Activated naive CD4-positive, alpha-beta T cell (primary cell): ENCODE results near the gene CTNNBL1.

Source experiments
- DNase-seq, 4 experiments: peaks; one replicate each; lab custom pipeline; 2025; lab: John Stamatoyannopoulos, UW

The CTNNBL1 gene

DNA sequence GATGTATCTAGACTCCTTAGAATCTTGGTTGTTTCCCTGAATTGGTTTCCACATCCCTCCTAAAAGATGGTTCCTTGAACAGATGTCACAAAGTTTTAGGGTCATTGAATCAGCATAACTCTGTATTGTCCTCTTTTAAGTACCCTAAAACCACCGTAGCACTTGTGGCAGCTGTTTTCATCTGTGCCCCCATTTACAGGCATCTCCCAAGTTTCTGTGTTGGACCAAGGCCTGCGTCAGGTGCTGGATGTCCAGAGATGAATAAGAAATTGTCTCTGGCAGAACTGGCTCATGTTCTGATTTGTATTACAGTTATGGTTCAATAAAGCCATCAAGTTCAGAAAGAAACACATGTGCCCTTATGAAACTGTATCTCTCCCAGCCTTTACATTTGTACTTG is 48.3 kb downstream of the CTNNBL1 start:
- DNase-seq = no peak

DNA sequence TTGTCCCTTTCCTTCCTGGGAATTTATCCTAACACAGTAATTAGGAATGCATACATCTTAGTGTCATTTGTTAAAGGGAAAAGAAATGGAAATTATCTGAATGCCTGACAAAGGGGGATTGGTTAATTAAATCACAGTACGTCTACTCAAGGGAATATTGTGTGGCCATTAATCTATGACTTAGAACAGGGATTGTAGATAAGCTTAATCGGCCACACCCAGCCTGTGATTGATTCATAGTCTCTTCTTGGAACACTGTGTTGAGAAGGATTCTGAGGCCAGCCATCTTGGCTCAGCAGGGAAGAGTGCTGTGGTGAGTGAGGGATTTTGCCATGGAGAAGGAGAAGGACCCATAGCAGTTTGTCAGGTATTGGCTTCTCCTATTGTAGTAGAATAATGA is 50.5 kb downstream of the CTNNBL1 start:
- DNase-seq = no peak

DNA sequence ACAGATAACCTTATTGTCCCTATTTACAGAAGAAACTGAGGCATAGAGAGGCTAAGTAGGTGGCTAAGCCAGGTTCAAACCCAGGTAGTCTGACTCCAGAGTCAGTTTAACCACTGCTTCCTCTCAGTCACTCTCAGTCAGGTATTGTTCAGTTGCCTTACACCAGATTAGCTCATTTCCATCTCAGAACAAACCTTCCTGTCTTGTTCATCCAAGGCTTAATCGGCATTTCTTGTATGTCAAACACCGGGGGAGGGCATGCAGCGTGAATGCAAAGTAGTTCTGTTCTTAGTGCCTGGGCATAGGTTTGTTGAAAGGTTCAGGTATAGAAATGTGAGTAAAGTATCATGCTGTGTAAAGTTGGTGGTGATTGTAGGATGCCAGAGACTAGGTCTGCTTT is 51.7 kb downstream of the CTNNBL1 start:
- no peak for DNase-seq

DNA sequence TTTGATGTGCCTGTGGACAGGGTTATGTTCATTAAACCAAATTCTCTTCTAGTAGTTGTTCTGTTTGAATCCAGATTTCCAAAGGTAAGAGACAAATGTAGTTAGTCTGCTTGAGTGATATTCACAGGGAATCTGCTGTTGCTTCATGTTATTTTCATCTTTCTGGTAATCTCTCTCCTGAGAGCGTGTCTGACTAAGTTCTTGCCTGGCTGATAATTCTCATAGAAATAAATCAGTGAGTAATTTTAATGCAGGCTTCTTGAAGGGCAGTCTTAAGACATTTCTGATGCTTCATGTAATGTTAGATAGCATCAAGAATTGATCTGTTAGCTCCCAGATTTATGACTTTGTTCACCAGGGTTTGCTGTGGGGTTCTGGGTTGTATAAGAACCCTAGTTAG is 54.2 kb downstream of the CTNNBL1 start:
- DNase-seq = no peak

DNA sequence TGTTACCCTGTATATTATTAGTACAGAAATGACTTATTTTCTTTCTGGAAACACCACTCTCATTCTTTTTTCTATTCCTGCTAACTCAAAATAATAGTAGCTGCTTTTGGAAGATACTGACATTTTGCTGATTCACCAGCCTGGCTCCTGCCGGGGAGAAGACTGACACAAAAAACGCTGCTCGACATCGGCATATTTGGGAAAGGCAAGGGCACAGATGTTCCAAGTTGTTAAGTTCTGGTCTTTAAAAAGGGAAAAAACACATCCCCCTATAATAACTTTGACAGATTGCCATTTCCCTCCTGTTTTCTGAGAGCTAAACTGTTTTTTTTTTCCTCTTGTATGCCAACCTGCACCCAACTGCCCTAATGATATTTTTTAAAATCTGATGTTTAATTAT is 55.4 kb downstream of the CTNNBL1 start:
- DNase-seq = no peak

DNA sequence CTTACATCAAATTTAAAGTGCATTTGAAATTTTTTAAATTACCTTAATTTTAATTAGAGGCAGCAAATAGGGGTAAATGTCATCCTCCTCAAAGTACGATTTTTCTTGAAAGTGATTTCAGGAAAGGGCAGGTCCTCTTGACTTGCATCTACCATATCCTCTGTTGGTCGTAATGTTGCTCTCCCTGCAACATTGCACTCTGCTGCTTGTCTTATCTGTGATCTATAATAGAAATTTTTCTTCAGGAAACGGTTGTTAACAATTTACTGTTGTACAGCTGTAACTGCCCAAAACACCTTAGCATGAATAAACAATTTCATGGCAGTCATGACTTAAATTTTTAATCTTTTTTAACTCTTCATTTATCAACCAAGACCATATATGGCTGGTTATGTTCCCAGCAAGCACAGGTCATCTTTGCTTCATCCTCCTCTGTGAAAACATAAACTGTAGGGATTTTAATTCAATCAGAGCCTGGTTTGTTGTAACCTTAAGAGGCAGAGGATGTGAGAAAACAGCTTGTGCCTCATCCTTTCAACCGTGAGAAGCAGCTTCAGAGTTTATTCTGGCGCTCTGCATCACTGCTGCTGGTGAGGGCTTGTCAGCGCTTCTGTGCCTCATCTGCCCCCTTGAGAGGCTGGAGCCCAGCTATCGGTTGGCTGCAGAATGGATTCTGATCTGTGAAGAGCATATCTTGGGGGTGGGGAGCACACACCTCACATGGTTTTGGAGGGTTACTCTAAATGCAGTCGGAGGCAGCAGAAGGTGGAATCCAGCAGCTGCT is 56.0 kb downstream of the CTNNBL1 start:
- no peak for DNase-seq

DNA sequence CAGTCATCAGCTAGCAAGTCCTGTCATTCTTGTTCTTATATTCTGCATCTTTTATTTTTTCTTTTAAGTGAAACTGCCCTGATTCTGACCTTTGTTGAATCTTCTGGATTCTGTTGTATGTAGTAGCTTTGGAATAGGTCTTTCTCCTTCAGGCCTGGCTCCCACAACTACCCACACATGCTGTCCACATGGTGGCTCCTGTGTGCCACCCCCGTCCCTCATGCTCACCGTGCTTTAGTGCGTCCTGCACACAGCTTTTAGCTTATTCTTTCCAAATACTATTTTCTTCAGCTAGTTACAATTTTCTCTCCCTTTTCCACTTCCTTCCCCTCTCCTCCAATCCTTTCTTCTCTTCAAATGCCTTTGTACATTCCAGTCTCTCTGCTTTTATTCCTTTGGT is 61.8 kb downstream of the CTNNBL1 start:
- DNase-seq = no peak

DNA sequence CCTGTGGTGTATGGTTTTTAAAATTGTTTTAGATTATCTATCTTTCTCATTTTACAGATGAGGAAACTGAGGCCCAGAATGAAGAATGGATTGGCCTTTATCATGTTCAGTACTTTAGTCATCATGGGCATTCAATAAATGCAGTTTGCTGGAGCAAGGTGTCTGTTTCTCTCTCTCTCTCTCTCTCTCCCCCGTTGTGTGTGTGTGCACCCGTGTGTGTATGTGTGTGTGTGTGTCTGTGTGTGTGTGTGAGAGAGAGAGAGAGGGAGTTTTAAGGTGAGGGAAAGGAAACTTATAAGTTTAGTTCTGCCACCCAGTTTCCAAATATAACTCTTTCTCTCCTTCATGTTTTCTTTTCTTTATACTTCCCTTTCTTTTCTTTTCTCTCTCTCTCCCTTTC is 62.4 kb downstream of the CTNNBL1 start:
- no peak for DNase-seq

DNA sequence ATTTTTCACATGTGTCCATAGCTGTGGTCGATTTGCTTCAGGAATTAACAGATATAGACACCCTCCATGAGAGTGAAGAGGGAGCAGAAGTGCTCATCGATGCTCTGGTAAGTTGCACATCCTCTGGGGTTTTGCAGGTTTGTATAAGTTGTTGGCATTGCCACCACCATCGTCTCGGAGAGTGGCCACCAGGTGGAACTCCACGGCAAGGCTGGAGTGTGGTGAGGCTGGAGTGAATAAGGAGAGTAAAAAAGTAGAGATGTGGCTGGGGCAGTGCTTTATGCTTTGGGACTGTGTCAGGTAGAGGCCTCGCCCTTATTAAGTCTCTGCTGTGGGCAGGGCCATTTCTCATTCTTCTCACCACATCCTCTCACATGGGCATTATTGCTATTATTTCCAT is 63.7 kb downstream of the CTNNBL1 start:
- DNase-seq = no peak

DNA sequence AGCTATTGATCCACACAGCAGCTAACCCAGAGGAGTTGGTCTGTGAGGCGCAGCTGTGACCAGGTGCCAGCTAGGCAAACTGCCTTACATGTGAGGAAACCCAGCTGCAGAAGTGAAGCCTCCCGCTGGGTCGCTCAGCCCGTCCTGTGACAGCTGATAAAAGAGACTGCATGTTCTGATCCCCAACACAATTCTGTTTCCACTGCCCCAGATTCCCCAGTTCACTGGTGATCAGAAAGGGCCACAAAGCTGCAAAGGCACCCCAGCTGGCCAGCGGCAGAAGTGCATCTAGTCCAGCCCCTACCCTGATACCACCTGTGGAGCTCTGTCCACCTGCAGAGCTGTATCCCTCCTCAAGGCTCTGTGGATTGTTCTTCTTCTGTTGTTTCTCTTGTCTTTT is 64.5 kb downstream of the CTNNBL1 start:
- no peak for DNase-seq

DNA sequence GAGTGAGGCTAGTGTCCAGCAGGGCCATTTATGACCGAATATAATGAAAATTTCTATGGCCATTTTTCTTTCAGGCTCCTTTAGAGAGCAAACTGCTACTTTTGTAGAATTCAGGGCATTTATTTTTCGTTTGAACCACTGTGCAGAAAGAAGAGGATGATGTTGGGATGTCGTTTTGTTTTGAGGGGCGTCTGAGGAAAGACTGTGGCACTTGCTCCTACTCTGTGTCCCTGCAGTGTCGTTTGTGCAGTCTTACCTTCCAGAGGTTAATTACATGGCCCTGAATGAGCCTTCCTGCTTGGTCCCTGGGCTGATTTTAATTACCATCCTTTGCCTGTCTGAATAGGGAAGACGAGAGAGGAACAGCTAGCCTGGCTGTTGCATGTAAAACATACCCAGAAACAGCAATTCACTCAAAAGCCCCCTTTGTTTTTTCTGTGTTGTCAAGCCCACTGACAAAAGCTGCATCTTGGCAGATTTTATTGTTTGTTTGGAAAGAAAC is 65.3 kb downstream of the CTNNBL1 start:
- DNase-seq = no peak

DNA sequence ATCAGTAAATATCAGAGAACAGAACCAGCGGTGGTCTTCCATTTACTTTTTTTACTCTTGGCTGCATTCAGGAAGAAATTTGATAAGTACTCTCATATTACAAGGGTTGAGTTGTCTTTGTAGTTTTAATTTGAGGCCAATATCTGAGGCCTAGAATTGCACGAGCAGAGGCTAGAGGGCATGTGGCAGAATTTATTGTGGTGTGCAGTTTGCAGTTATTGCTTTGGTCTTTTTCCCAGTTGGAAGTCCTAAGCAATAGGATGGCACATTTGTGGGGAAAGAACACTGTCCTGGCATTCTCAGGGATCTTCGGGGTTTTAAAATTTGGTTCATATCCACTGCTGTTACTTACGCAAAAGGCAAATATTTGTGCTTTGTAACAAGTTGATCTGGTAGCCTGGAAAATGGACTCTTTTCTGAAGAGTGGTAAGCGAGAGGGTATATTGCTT is 66.0 kb downstream of the CTNNBL1 start:
- DNase-seq = no peak

DNA sequence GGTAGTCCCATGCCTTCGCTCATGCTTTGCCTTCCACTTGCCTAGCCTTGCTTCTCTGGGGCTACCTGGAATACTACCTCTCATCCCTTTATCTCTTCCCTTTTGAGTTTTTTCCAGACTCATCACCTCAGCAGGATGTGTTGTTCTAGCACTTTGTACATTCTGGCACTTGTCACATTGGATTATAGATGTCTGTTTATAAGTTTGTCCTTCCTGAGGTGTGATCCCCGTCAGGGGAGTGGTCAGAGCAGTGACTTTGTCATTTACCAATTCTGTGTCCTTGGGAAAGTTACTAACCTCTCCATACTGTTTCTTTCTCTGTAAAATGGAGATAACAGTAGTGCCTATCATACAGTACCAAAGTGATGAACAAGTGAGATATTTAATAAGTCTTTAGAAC is 66.5 kb downstream of the CTNNBL1 start:
- DNase-seq = no peak

DNA sequence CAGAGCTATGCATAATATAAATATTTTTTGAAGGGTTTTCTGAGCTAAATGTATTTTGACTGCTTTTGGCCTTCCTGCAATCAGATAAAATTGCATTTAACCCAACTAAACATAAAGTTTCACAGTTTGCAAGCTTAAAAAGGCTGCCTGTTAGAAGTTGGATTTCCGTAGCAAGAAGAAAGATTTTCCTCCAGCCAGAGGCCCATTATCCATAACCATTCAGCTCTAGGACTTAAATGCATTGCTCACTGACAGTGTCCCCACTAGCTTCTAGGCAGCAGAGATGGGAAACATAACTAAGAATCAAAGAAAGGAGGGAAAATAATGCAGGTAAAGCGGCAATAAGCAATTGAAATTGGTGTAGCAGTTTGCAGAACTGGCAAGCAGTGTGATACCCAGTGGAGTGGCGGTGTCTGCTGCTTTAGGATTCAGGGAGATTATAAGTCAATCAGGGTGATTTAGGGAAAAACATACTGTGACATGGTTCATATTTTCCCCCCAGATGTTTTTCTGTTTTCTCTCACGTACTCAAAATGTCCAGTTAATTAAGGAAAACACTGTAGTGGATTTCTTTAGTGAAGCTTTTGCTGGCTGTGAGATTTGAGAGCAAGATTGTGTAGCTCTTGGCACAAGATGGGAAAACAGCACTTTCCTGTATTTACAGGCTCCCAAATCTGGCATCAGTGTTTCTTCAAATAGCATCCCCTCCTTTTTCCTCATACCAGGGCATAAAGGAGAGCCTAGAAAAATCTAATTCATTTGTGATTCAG is 69.1 kb downstream of the CTNNBL1 start:
- DNase-seq = no peak

DNA sequence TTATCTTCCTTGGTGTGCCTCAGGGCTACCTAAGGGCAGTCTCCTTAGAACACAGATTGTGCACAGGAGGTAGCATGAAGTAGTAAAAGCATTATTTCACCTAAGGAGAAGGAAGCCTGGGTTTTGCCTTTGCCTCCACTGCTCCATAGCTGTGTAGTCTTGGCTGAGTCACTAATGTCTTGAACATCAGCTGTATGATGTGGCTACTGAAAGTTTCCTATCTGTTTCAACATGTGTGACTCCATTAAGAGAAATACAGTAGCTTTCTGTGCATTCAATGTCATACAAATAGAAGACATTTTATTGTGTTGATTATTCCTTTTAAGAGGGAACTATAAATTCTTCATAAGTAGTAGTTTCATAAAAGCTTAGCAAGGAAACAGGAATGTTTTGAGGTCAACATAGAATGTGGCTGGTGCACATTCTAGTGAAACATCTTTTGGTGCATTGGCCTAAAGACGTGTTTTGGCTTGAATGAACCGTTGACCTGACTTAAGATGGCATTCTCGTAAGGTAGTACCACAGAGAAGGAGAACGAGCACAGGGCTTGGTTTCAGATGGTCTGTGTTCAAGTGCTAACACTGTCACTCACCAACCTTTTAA is 70.6 kb downstream of the CTNNBL1 start:
- DNase-seq = no peak

DNA sequence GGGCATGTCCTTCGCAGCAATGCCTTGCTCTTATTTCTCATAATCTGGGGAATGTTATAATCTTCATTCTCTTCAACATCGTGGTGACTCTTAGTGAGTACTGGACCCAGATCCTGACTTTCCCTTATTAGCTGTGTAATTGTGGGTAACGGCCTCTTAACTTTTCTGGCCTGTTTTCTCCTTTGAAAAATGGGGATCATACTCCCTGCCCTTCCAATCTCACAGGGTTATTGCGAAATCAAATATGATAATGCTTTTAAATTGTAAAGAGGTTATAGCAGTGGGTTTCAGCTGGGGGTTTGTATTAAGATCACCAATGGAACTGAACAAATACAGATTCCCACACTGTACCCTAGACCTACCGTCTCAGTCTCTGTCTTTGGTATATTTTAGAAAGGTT is 77.1 kb downstream of the CTNNBL1 start:
- DNase-seq = no peak

DNA sequence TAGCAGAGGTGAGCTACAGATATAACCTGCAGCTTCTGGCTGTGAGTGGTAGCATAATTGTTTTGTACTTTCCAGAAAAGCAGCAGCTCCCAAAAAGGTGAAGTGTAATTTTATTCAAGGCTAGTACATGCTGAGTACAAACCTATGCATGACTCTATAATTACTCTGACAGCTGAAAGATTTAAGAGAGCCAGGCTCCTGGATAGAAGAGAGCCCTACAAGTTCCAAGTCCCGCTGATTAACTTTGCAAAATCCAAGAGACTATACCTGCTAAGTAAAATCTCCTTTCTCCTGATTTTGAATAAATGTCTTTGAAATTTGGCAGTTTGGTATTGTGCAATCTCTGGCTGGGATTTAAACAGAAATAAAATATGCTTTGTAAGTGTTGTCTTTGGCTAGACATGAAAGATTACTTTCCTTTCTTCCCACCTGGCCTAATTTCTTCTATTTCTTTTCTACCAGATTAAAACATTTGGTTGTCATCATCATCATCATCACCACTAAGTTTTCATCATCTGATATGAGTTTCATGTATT is 79.5 kb downstream of the CTNNBL1 start:
- DNase-seq = no peak

DNA sequence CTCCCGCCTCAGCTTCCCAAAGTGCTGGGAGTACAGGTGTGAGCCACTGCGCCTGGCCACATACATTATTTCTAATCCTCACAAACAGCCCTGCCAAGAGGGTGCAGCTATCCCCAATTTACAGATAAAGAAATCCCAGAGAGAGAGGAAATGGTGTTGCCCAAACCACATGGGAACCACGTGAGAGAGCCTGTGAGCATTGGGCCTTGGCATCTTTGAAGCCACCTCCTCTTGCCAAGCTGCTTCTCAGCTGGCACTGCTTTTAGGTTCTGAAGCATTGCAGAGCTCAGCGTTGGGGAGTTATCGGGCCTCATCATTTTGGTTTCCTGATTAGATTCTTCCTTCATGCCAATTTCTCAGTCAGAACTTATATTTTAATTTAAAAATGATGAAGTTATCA is 80.3 kb downstream of the CTNNBL1 start:
- DNase-seq = no peak

DNA sequence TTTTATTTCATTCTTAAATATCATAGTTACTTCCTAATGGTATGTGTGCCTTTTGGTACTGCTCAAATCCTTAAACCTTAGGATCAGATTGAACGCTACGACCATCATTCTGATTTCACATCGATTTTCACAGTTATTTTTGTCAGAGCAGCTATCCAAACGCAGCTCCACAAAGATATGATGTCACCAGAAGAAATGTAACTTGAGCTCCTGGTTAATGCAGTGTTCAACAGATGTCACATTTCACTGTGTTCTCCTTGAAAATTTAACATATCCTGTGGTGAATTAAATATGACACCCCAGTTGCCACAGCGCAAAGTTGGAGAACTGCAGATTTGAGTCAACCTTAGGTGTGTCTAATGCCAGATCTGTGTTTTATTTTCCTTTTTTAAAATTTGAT is 81.4 kb downstream of the CTNNBL1 start:
- no peak for DNase-seq

DNA sequence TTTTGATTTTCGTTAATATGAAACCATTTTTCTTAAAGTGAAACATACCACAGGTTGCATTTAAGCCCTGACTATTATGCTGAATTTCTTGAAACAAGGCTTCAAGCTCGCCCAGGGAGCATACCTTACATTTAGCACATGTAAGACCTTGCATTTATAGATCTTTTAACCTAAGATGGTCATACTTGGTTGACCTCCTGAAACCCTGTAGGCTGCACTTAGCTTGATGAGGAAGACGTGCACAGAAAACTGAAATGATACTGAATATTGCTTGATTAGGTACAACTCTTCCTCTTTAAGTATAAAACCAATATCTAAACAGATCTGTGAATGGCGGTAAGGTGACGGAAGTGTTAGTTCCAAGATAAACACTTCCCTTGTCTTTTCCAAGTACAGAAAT is 82.2 kb downstream of the CTNNBL1 start:
- no peak for DNase-seq

DNA sequence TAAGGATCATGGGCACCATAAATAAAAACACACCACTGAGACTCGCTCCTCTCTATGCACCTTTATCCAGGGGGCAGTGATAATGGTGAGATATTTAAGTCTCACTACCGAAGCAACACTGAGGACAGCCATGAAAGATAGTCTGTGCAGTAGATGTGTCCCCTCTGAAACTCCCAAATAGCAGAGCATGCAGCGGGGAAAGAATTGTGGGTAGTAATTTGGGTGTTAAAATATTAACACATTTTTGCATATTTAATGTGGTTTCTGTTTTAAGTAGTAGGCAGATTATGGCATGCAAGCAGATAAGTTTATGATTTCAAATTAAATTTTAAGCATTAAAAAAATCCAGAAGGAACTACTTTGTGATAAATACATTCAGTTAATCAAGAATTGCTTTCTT is 82.7 kb downstream of the CTNNBL1 start:
- no peak for DNase-seq

DNA sequence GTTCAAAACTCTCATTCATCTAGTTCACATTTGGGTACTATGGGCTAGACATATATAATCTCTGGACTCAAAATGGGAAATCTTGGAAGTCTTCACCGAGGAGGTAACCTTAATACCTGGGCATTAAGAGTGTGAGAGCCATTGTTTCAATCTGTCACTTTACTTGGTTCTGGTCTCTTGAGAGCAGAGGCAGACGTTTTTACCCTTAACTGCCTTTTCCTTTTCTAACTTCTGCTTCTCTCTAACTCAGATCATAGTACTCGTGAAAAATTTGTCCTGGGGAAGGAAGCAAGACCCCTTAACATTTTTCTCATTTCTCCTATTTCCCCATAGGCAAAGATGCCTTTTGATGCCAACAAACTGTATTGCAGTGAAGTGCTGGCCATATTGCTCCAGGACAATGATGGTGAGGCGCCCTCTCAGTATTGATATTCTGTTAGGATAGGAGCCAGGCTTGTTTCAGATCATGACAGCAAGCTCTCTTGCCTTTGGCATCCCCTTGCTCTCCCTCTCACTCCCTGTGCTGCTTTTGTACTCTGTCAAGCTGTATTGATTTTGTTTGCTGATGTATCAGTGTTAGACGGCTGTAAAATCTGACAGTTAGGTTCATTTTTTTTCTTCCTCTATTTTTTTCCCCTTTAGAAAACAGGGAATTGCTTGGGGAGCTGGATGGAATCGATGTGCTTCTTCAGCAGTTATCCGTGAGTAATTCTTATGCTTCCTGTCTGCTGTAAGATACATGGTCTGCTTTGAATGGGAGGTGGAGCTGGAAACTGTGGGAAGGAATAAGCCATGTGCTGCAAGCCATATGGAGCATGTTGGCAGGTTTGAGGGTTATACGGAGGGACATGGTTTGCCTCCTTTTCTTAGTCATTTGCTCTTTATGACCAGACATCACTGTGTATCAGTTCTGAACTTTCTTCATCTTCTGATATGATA is 83.5 kb downstream of the CTNNBL1 start:
- no peak for DNase-seq
